OCI-LY1 (cell line): ENCODE results near the gene TM4SF5.

ENCODE experiments used
- H2AFZ ChIP-seq: fragments of 200-600 bp; sonication (generic), shearing (Covaris generic); 2 replicates; pipeline ENCODE4 v1.6.0; 2014; ENCODE audit warnings: antibody characterized with exemption, mild to moderate bottlenecking, low read length
- H3F3A ChIP-seq: fragments of 200-600 bp; sonication (generic), shearing (Covaris generic); 2 replicates; pipeline ENCODE4 v1.6.0; 2014; ENCODE audit warnings: mild to moderate bottlenecking, antibody characterized with exemption, low read length, moderate library complexity; ENCODE audit not compliant: insufficient read depth
- H3K27ac ChIP-seq: fragments of 200-600 bp; sonication (generic); 2 replicates; pipeline ENCODE4 v1.5.1; 2014; ENCODE audit warnings: low read length, mixed run types, mild to moderate bottlenecking, low read depth; ENCODE audit not compliant: poor library complexity, severe bottlenecking
- H3K27me3 ChIP-seq: fragments of 200-600 bp; sonication (generic); 2 replicates; pipeline ENCODE4 v1.6.0; 2014; ENCODE audit warnings: antibody characterized with exemption, mild to moderate bottlenecking, low read length, moderate library complexity; ENCODE audit not compliant: insufficient read depth
- H3K36me3 ChIP-seq: fragments of 200-600 bp; sonication (generic); 2 replicates; pipeline ENCODE4 v1.6.1; 2014; ENCODE audit warnings: mild to moderate bottlenecking, antibody characterized with exemption, low read length, moderate library complexity, mixed read lengths; ENCODE audit not compliant: insufficient read depth
- H3K4me1 ChIP-seq: fragments of 200-600 bp; sonication (generic); 2 replicates; pipeline ENCODE4 v1.5.1; 2014; ENCODE audit warnings: mild to moderate bottlenecking, low read length, moderate library complexity; ENCODE audit not compliant: insufficient read depth, severe bottlenecking
- H3K4me2 ChIP-seq: fragments of 200-600 bp; sonication (generic), shearing (Covaris generic); 2 replicates; pipeline ENCODE4 v1.6.1; 2014; ENCODE audit warnings: low read length
- H3K4me3 ChIP-seq: fragments of 200-600 bp; sonication (generic); 2 replicates; pipeline ENCODE4 v1.5.1; 2014; ENCODE audit warnings: low read length, low read depth, mild to moderate bottlenecking, mixed read lengths; ENCODE audit not compliant: poor library complexity, severe bottlenecking
- H3K79me2 ChIP-seq: fragments of 200-600 bp; shearing (Covaris generic); 2 replicates; pipeline ENCODE4 v1.6.1; 2016; ENCODE audit warnings: mixed run types, low read length, mixed read lengths; ENCODE audit not compliant: insufficient read depth
- H3K9ac ChIP-seq: fragments of 200-600 bp; sonication (generic), shearing (Covaris generic); 2 replicates; pipeline ENCODE4 v1.6.1; 2014; ENCODE audit warnings: mild to moderate bottlenecking, low read length, mixed read lengths
- H3K9me2 ChIP-seq: fragments of 200-600 bp; sonication (generic), shearing (Covaris generic); 2 replicates; pipeline ENCODE4 v1.6.1; 2014; ENCODE audit warnings: low read depth, mild to moderate bottlenecking, low read length, mixed read lengths
- H3K9me3 ChIP-seq: fragments of 200-600 bp; shearing (Covaris generic); 2 replicates; pipeline ENCODE4 v1.6.1; 2014; ENCODE audit warnings: low read length, mixed read lengths
- H4K20me1 ChIP-seq: fragments of 200-600 bp; sonication (generic), shearing (Covaris generic); 2 replicates; pipeline ENCODE4 v1.6.0; 2016; ENCODE audit warnings: mild to moderate bottlenecking, low read length; ENCODE audit not compliant: insufficient read depth
- CTCF ChIP-seq: fragments of 200-600 bp; sonication (generic), shearing (Covaris generic); IDR thresholded peaks from 2 replicates; pipeline ENCODE4 v1.5.1; 2017; ENCODE audit warnings: mild to moderate bottlenecking, antibody characterized with exemption, low read length, moderate library complexity, mixed read lengths
- EZH2 ChIP-seq: fragments of 200-600 bp; sonication (generic), shearing (Covaris generic); IDR thresholded peaks from 2 replicates; pipeline ENCODE4 v1.8.0; 2017; ENCODE audit warnings: borderline replicate concordance, mixed run types, mild to moderate bottlenecking, antibody characterized with exemption, low read length, moderate library complexity, mixed read lengths

TM4SF5 gene

GRCh38 chr17:4747847-4748246, 23.8 kb upstream of the TM4SF5 start:
- no peak overlapping the region for H3K27ac ChIP-seq
- H2AFZ ChIP-seq: no peak overlapping the region

GRCh38 chr17:4748686-4749085, 23.0 kb upstream of the TM4SF5 start:
- Histone ChIP-seq H3K4me3 (no peak overlapping the region), H3K36me3 (no peaks in the 10 kb centered on the region), H3K27me3 (no peaks in the 10 kb centered on the region), H3K27ac (no peak overlapping the region), H2AFZ (no peak overlapping the region), H4K20me1 (no peaks in the 10 kb centered on the region), H3K4me2 (no peak overlapping the region), H3K9me3 (no peaks in the 10 kb centered on the region), H3K9ac (no peak overlapping the region), H3K79me2 (no peaks in the 10 kb centered on the region), H3K4me1 (peaks cover 12% of the 10 kb centered on the region), H3F3A (no peaks in the 10 kb centered on the region), H3K9me2 (no peaks in the 10 kb centered on the region)
- TF ChIP-seq EZH2 (no peak), CTCF (no peak)

More at GRCh38 chr17:4747847-4748246, 23.8 kb upstream of the TM4SF5 start:
- no peak overlapping the region for H3K9ac ChIP-seq
- H3K9me2 ChIP-seq: no peaks in the 10 kb centered on the region
- no peaks in the 10 kb centered on the region for H3K79me2 ChIP-seq
- peaks cover 12% of the 10 kb centered on the region for H3K4me1 ChIP-seq
- TF ChIP-seq CTCF (no peak), EZH2 (no peak)
- no peaks in the 10 kb centered on the region for H4K20me1 ChIP-seq
- H3F3A ChIP-seq: no peaks in the 10 kb centered on the region
- H3K4me2 ChIP-seq: no peak overlapping the region; the same call in 1 of the 2 replicates
- H3K4me3 ChIP-seq: no peak overlapping the region
- H3K36me3 ChIP-seq: no peaks in the 10 kb centered on the region
- H3K9me3 ChIP-seq: no peaks in the 10 kb centered on the region
- H3K27me3 ChIP-seq: no peaks in the 10 kb centered on the region

- peaks cover 12% of the 10 kb centered on the region for H3K4me1 ChIP-seq
- H3K9me3 ChIP-seq: no peaks in the 10 kb centered on the region
Measured at GRCh38 chr17:4750606-4751005, 21.1 kb upstream of the TM4SF5 start.

More at GRCh38 chr17:4750606-4751005, 21.1 kb upstream of the TM4SF5 start:
- Histone ChIP-seq H3K27me3 (no peaks in the 10 kb centered on the region), H3K4me2 (no peak overlapping the region), H3K4me3 (no peak overlapping the region), H3K79me2 (no peaks in the 10 kb centered on the region), H2AFZ (no peak overlapping the region), H3F3A (no peaks in the 10 kb centered on the region), H4K20me1 (no peaks in the 10 kb centered on the region), H3K9me2 (no peaks in the 10 kb centered on the region), H3K36me3 (no peaks in the 10 kb centered on the region), H3K9ac (no peak overlapping the region), H3K27ac (no peak overlapping the region)
- TF ChIP-seq CTCF (no peak), EZH2 (no peak)
